ENCODE data around the gene ALS2CL. TPM values are rescaled to one million over a fixed set of nuclear protein-coding genes. Genes with fewer than 3 reads are reported as not detected.

The ALS2CL gene
- total and polyA plus RNA-seq, 2 donors (not counting 3 experiments of a cell fraction or from before 2014, with no cell fraction given): 7.8 to 10.1 TPM

DNA sequence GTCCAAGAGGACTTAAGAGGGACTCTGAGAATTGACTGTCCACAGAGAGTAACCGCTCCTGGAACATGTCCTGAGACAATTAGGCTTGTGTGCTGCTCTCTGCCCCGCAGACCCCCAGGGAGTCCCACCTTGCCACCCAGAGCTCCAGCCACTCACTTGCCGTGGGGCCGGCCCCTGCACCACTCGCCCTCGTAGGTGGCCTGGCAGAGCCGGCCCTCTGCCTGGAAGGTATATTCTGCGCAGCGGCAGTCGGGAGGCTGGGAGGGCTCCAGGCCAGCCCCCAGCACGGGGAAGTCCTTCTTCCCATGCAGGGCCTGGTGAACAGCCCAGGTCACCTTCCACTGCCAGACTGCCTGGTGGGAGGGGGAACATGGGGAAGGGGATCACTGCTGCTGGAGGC, 10.5 kb downstream of the ALS2CL start:
- intact Hi-C loops (cut with micrococcal nuclease): no loop called here
- Histone ChIP-seq H2AFZ (ENCODE audit: low read depth, low read length) (no peak overlapping the region), H4K20me1 (replicated peaks; ENCODE audit: control insufficient read depth, extremely low read depth, insufficient read depth, low read length) (no peaks in the 10 kb centered on the region), H3K79me2 (ENCODE audit: control insufficient read depth, insufficient read depth, low read length) (no peaks in the 10 kb centered on the region), H3K36me3 (ENCODE audit: control insufficient read depth in 2 of 2, extremely low read depth in 1 of 2, insufficient read depth in 2 of 2, low read length in 2 of 2) (no peaks in the 10 kb centered on the region), H3K9me1 (replicated peaks; ENCODE audit: control insufficient read depth, extremely low read depth, insufficient read depth, low read length) (no peaks in the 10 kb centered on the region), H3K27ac (ENCODE audit: insufficient read depth, low read depth, low read length) (no peak overlapping the region), H3K9me3 (replicated peaks; ENCODE audit: control insufficient read depth, insufficient read depth, low read length) (no peaks in the 10 kb centered on the region), H3K4me1 (ENCODE audit: control insufficient read depth, extremely low read depth, insufficient read depth, low read length) (no peaks in the 10 kb centered on the region), H3K27me3 (ENCODE audit: control insufficient read depth in 2 of 2, insufficient read depth in 2 of 2, low read length in 2 of 2) (no peaks in the 10 kb centered on the region), H3K4me3 (replicated peaks in 1 of 3; ENCODE audit: insufficient read depth in 1 of 3, low read depth in 1 of 3, low read length in 3 of 3) (no peak overlapping the region), H3K4me2 (ENCODE audit: insufficient read depth, low read length) (no peak overlapping the region), H3K9ac (replicated peaks; ENCODE audit: extremely low read depth, insufficient read depth, low read length) (no peak overlapping the region)
- no TSS peak for BruUV-seq (replicated peaks)
- CTCF ChIA-PET: no interaction called here
- dilution Hi-C loops (cut with MboI; ENCODE audit: extremely low pct_ligation_motif_present, low sequenced_read_pairs): no loop called here
- TF ChIP-seq, protein P1, sequence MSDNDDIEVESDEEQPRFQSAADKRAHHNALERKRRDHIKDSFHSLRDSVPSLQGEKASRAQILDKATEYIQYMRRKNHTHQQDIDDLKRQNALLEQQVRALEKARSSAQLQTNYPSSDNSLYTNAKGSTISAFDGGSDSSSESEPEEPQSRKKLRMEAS (IDR thresholded peaks at IDR 0.05; ENCODE audit: insufficient read depth, insufficient read length): no peak
- no peak for TF ChIP-seq CTCF (IDR thresholded peaks at IDR 0.05; ENCODE audit: extremely low read depth in 1 of 2, insufficient read depth in 1 of 2, low read depth in 1 of 2, low read length in 2 of 2)
- no peak for TF ChIP-seq GATA2 (IDR thresholded peaks at IDR 0.05; ENCODE audit: insufficient read depth, insufficient read length, low read depth, low read length)
- TF ChIP-seq FOS (IDR thresholded peaks at IDR 0.05; ENCODE audit: borderline replicate concordance, insufficient read depth, low read length): no peak
- no peak for TF ChIP-seq EZH2 (IDR thresholded peaks at IDR 0.05; ENCODE audit: borderline replicate concordance, low read depth, low read length, severe bottlenecking)
- TF ChIP-seq POLR2AphosphoS5 (IDR thresholded peaks at IDR 0.05; ENCODE audit: insufficient read depth, low read depth, low read length): no peak
- TF ChIP-seq JUN (IDR thresholded peaks at IDR 0.05; ENCODE audit: borderline replicate concordance, insufficient read depth, insufficient read length, low read depth): no peak
- TF ChIP-seq MYC (IDR thresholded peaks at IDR 0.05; ENCODE audit: low read depth, low read length): no peak
- FAIRE-seq: no peak
- DNase-seq (ENCODE audit: low read depth, low spot score): no peak
- POLR2A ChIA-PET: no interaction called here

Data from endothelial cell of umbilical vein (primary cell).